Adipocyte (in vitro differentiated cells): Measurements from ENCODE around the gene VIP.
A peak's percentile ranks its signal among the peaks of the same experiment; 100 is the strongest.
"Not testable (repeated sequence)": the region's sequence is repeated elsewhere in the genome, so short reads cannot be mapped to it uniquely, and the experiment has no call there.

Source experiments
- DNase-seq: peaks from one replicate; pipeline ENCODE4 v3.0.0-alpha.2; 2015; ENCODE audit warnings: low read depth
- H3K27me3 ChIP-seq: replicated peaks from 2 replicates; pipeline ENCODE4 v1.7.0; 2013; ENCODE audit warnings: mild to moderate bottlenecking, low read length, moderate library complexity; ENCODE audit not compliant: control insufficient read depth, insufficient read depth
- H3K36me3 ChIP-seq: 2 replicates; pipeline ENCODE4 v1.7.0; 2013; ENCODE audit warnings: low read length, mild to moderate bottlenecking, moderate library complexity; ENCODE audit not compliant: control insufficient read depth, insufficient read depth, severe bottlenecking
- H3K4me1 ChIP-seq: 2 replicates; pipeline ENCODE4 v1.7.0; 2013; ENCODE audit warnings: mild to moderate bottlenecking, low read length, moderate library complexity; ENCODE audit not compliant: control insufficient read depth, insufficient read depth
- H3K4me3 ChIP-seq: 2 replicates; pipeline ENCODE4 v1.7.0; 2013; ENCODE audit warnings: mild to moderate bottlenecking, low read length, moderate library complexity
- H3K9ac ChIP-seq: 2 replicates; pipeline ENCODE4 v1.7.0; 2013; ENCODE audit warnings: mild to moderate bottlenecking, low read length, moderate library complexity
- H3K9me3 ChIP-seq: 2 replicates; pipeline ENCODE4 v1.7.0; 2013; ENCODE audit warnings: mild to moderate bottlenecking, low read length, moderate library complexity; ENCODE audit not compliant: control insufficient read depth

VIP gene

DNA sequence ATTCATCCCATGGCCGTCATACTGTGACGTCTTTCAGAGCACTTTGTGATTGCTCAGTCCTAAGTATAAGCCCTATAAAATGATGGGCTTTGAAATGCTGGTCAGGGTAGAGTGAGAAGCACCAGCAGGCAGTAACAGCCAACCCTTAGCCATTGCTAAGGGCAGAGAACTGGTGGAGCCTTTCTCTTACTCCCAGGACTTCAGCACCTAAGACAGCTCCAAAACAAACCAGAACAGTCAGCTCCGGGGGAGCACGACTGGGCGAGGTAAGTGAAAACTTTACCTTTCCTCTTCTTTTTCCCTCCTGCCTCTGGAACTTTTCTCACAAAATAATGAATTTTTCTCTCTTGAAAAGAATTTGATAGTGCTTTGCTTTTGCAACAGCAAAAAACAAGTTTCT, at the start of gene VIP:
VIP (plus strand) TSS at position 104 of the 400 bp plus-strand sequence. CDS start 1,381 bp downstream, outside the sequence.
- H3K9ac ChIP-seq, result no peak within 1 kb of the TSS
- no peak within 1 kb of the TSS for H3K4me3 ChIP-seq
- no peaks in the 10 kb centered on the region for H3K4me1 ChIP-seq
- no peaks in the 10 kb centered on the region for H3K27me3 ChIP-seq
- H3K36me3 ChIP-seq, result no peaks in the 10 kb centered on the region
- peak; percentile 59 for DNase-seq
- H3K9me3 ChIP-seq, result no peaks in the 10 kb centered on the region

DNA sequence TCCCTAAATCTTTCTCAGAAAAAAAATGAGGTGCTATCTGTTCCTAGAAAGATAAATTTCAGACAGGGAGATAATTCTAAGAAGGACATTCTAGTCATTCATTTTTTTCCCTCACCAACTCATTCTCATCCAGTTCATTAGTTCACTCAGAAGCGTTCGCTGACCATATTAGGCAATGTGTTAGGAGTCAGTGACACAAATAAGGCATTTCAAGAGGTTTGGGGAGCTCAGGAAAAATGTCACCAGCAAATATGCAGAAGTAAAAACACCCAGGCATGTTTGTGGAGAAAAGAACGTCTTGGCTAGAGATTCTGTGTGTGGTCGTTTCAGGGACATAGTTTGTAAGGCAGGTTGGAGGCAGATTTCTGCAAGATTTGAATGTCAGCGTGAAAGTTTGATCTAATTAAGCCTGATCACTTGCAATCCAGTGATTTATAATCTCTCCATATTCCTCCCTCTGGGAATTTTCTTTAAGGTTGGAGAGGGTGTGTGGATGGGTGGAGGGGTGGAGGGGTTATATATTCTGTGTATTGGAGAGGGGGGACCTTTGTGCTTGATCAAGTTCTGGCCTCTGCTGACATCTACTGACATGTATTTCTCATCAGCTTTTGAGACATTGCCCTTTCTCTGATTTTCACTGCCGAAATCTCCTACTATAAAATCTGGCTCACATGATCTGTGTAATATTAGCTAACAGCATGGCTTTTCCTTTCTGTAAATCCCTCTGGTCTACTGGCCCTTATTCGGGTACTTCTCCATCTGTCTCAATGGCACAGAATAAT, 49.3 kb upstream of the VIP start:
- Histone ChIP-seq H3K4me1 (peaks cover 23% of the 10 kb centered on the region), H3K4me3 (peak overlapping the region; percentile 44), H3K9ac (peak overlapping the region; percentile 56), H3K9me3 (no peaks in the 10 kb centered on the region), H3K27me3 (no peaks in the 10 kb centered on the region), H3K36me3 (no peaks in the 10 kb centered on the region)
- no peak for DNase-seq

DNA sequence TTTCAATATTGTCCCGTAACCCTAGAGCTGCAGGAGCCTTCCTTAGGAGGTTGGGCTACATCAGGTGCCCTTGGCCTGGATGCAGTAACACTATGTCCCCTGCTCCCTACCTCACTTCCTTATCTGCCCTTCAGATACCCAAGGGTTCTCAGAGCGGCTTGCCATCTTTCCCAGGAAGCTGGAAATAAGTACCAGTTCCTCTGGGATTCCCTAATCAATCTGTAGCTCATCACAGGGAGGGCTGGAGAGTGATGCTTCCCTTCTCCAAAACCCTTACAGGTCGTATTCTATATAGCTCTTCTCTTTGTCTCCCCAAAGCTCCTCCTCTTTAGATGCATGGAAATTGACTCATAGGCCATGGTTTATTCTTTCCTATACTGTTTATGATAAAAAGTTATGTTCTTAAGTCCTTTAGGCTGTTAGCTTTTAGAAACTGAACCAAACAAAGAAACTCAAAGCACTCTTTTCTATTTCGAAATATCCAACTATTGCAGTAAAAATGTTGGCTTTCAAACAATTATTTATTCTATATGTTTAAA, 48.7 kb upstream of the VIP start:
- Histone ChIP-seq H3K9ac (peak overlapping the region; percentile 56), H3K9me3 (no peaks in the 10 kb centered on the region), H3K27me3 (no peaks in the 10 kb centered on the region), H3K36me3 (no peaks in the 10 kb centered on the region), H3K4me1 (peaks cover 16% of the 10 kb centered on the region), H3K4me3 (no peak overlapping the region)
- DNase-seq, result peak; percentile 5

DNA sequence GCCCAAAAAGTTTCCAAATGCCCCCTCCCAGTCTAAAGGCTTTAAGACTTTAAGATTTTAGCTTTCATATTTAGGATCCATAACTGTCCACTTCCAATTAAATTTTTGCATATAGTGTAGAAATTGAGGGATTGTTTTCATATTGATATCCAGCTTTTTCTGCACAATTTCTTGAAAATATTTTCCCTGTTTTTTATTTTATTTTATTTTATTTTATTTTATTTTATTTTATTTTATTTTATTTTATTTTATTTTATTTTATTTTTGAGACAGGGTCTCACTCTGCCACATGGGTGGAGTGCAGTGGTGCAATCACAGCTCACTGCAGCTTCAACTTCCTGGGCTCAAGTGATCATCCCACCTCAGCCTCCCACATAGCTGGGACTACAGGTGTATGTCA, 46.8 kb upstream of the VIP start:
- H3K9me3 ChIP-seq, result not testable (repeated sequence)

DNA sequence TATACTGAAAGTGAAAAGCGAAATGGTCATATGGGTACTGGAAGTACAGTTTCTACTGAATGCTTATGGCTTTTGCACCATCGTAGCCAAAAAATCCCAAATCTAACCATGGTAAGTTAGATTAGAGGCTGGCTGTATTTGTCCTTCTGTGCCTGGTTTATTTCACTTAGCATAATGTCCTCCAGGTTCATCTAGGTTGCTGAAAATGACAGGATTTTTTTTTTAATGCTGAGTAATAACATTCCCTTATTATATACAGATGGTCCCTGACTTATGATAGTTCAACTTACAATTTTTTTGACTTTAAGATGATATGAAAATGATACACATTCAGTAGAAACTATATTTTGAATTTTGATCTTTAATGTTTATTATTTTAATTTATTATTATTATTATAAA, 45.3 kb upstream of the VIP start:
- Histone ChIP-seq H3K4me3 (no peak overlapping the region), H3K27me3 (no peaks in the 10 kb centered on the region), H3K4me1 (peaks cover 14% of the 10 kb centered on the region), H3K9me3 (peaks cover 6% of the 10 kb centered on the region), H3K9ac (no peak overlapping the region), H3K36me3 (no peaks in the 10 kb centered on the region)
- no peak for DNase-seq

More for the DNA sequence above, 46.8 kb upstream of the VIP start:
- H3K4me3 ChIP-seq, H3K27me3 ChIP-seq, DNase-seq, H3K36me3 ChIP-seq, H3K9ac ChIP-seq: not testable (repeated sequence)
- peaks cover 14% of the 10 kb centered on the region for H3K4me1 ChIP-seq

DNA sequence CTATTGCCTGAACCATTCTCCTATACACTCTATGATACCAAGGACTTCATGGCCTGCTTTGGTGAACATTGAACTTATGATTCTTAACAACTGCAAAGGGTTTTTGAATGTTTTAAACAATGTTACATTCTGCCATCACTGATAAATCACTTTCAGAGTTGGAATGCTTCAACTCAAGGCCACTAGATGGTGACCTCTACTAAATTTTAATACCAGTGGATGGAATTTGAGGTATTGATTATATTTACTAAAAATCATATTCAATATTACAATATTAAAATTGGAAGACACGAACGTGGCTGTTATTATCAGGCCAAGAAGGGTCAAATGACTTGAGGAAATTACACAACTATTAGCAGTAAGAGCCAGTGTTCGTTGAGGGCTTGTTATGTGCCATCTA, 34.3 kb upstream of the VIP start:
- Histone ChIP-seq H3K4me1 (no peaks in the 10 kb centered on the region), H3K36me3 (no peaks in the 10 kb centered on the region), H3K4me3 (no peak overlapping the region), H3K9me3 (no peaks in the 10 kb centered on the region), H3K27me3 (no peaks in the 10 kb centered on the region), H3K9ac (no peak overlapping the region)
- no peak for DNase-seq

DNA sequence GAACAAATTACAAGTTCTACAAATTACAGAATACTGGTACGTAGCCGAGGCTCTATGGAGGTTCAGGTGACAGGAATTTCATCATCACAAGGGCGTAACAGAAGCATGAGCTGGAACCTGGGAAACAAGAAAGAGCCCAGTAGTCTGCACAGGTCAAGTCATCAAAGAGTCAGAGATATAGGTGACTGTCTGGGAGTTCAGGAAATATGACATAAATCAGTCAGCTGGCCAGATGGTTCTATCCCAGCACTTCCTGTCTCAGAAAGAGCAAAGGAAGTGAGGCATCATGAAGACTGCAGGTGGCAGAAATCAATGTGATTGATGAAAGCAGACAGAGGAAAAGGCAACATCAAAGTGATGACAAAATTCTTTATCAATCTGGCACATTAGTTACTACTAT, 29.6 kb upstream of the VIP start:
- no peak overlapping the region for H3K4me3 ChIP-seq
- no peaks in the 10 kb centered on the region for H3K36me3 ChIP-seq
- no peaks in the 10 kb centered on the region for H3K9me3 ChIP-seq
- no peaks in the 10 kb centered on the region for H3K27me3 ChIP-seq
- no peak overlapping the region for H3K9ac ChIP-seq
- DNase-seq, result no peak
- peaks cover 22% of the 10 kb centered on the region for H3K4me1 ChIP-seq

DNA sequence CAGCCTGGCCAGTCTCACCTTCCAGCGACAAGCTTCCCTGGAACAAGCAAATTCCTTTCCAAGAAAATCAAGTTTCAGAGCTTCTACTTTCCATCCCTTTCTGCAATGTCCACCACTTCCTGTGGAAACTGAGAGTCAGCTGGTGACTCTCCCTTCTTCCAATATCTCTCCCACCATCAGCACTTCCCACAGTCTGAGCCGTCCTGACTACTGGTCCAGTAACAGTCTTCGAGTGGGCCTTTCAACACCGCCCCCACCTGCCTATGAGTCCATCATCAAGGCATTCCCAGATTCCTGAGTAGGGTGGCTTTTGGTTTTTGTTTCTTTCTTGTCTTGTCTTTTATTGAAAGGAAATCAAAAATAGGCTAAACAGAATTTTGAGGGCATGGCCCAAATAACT, 28.6 kb upstream of the VIP start:
- DNase-seq, result no peak

DNA sequence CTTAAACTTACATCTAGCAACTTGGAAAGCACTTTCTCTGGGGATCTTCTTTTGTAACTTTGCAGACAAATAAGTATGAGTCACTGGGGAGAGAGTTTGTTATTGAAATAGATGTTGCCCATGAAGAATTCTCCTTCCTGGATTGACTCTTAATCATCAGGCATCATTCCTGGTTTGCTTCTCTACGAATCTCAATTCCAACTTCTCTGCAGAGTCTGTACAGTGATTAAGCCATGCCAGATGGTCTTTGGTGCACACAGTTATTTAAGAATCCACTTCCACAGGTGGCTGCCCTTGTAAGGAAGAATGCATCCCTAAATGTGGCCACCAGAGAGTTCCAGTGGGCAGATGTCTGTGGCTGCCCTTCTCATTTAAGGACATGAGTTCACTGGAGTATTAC, 27.2 kb upstream of the VIP start:
- peak; percentile 35 for DNase-seq
- Histone ChIP-seq H3K27me3 (no peaks in the 10 kb centered on the region), H3K9me3 (no peaks in the 10 kb centered on the region), H3K4me1 (peaks cover 22% of the 10 kb centered on the region), H3K36me3 (no peaks in the 10 kb centered on the region), H3K9ac (no peak overlapping the region), H3K4me3 (no peak overlapping the region)

More for the DNA sequence above, 28.6 kb upstream of the VIP start:
- no peaks in the 10 kb centered on the region for H3K36me3 ChIP-seq
- no peaks in the 10 kb centered on the region for H3K27me3 ChIP-seq
- no peak overlapping the region for H3K4me3 ChIP-seq
- H3K4me1 ChIP-seq, result peaks cover 22% of the 10 kb centered on the region
- no peak overlapping the region for H3K9ac ChIP-seq
- H3K9me3 ChIP-seq, result no peaks in the 10 kb centered on the region

DNA sequence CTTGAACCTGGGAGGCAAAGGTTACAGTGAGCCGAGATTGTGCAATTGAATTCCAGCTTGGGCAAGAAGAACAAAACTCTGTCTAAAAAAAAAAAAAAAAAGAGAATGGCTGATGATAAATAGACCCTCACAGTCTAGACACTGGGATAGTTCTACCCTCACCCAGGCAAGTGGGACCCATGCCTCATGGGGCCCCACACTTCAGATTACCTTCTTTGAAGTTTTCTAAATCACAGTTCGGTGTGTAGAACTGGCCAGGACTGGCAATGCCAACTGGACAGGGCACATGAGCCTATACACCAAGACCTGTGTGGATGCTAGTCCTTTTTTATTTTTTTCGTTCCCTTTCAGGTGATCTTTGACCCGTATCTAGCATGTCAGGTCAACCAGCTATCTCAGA, 24.3 kb upstream of the VIP start:
- DNase-seq, result no peak
- H3K4me1 ChIP-seq, result peaks cover 22% of the 10 kb centered on the region
- H3K9ac ChIP-seq, result no peak overlapping the region
- H3K27me3 ChIP-seq, result no peaks in the 10 kb centered on the region
- no peak overlapping the region for H3K4me3 ChIP-seq
- H3K36me3 ChIP-seq, result no peaks in the 10 kb centered on the region
- no peaks in the 10 kb centered on the region for H3K9me3 ChIP-seq

DNA sequence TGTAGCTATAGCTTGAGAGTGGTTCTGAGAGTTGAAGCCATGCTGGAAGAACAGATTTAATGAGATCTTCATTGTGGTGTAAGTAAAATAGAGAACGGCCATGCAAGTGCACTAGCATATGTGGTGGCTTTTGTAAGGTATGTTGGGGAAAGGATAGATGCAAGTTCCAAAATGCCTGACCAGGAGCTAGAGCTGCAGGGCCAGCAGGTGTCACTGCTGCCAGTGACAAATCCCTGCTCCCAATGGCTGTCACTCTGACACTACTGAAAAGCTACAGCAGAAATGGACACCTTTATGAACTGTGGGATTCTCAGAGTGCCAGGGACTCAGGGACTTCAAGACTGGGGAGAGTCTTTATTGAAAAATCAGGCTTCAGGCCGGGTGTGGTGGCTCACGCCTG, 23.1 kb upstream of the VIP start:
- Histone ChIP-seq H3K4me1 (peaks cover 15% of the 10 kb centered on the region), H3K27me3 (no peaks in the 10 kb centered on the region), H3K4me3 (no peak overlapping the region), H3K9me3 (peaks cover under 1% of the 10 kb centered on the region), H3K36me3 (no peaks in the 10 kb centered on the region), H3K9ac (no peak overlapping the region)
- DNase-seq, result no peak
